ENCODE measurements around the gene SF3A2.

Gene SF3A2

DNA sequence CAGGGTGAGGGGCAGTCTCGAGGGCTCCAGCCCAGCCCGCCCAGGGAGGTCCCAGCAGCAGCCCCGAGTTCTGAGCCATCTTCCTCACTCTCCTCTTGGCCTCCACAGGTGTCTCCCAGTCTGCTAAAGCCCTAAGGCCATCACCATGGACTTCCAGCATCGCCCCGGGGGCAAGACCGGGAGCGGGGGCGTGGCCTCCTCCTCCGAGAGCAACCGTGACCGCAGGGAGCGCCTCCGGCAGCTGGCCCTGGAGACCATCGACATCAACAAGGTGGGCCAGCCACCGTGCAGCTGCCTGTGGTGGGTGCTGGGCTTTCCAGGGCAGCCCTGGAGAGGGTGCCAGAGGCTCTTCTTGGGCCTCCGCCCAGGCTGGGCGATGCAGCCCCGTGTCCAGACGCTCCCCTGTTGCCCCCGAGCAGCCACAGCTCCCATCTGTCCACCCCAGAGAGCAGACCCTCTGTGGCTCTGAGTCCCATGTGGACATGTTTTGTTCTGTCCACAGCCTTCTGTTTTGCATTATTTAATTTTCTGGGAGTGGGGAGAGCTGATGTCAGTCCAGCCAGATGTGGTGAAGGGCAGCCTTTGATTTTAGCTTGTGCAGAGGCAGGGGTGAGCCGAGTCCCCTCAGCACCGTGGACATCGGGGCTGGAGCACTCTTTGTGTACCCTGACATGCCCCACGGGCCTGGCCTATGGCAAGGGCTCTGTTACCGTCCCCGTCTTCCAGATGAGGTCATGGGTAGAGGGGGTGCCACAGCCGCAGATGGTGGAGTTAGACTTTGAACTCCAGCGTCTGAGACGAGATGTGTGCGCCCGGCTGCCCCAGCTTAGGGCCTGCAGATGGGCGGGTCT lies 6.9 kb downstream of the SF3A2 start:
- DNase-seq = no peak

GRCh38 chr19:2244125-2244411 lies 7.4 kb downstream of the SF3A2 start:
- DNase-seq = no peak

DNA sequence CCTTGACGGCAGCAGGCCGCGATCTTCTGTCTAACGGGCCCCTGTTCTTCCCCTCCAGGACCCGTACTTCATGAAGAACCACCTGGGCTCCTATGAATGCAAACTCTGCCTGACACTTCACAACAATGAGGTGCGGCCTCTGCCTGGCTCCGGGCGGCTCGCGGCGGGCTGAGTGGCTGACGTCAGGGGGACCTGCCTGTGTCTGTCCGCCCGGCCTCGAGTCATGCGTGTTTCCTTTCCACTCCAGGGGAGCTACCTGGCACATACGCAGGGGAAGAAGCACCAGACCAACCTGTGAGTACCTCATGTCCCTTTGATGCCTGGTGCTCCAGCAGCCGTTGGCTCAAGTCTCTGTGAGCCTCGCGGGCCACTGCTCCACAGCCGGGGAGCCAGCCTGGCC lies 7.9 kb downstream of the SF3A2 start:
- no peak for DNase-seq

DNA sequence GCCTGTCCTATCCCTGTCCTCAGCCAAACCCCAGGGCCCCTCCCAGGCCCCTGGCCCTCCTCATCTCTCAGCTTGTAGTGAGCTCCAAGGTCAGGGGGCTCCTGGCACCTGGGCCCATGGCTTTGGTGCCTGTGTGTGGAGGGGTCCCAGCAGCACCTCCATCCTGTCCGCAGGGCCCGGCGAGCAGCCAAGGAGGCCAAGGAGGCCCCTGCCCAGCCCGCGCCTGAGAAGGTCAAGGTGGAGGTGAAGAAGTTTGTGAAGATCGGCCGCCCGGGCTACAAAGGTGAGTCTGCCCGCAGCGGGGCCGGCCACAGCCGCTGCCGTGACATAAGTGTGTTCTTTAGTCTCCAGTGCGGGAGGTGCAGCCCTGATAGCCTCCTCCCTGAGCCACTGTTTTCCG lies 8.6 kb downstream of the SF3A2 start:
- DNase-seq = no peak

DNA sequence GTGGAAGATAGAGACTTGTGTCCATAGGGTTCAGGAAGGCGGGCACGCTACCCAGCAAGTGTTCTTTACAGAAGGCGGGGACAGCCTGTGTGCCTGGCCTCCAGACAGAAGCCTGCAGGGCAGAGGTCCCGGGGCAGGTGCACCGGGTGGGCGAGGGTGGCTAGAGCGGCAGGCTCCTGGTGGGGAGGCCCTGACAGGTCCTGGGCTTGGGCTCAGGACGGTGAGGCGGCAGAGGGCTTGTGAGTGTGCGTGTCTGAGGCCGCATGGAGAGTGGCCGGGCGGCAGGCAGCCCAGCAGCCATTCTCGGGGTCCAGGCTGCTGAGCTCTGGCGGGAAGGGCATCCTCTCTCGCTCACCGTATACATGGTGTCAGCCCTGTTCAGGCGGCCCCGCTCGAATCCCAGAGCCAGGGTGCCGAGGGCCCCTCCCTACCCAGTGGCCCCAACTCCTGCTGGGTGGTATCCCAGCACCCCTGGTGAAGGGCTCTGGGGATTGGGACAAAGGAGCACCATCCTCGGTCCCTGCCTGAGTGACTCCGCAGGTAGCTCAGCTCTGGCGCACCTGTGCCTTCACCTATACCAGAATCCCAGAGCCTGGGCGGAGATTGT lies 9.5 kb downstream of the SF3A2 start:
- DNase-seq = no peak

GRCh38 chr19:2246801-2247361 lies 10.3 kb downstream of the SF3A2 start:
- DNase-seq = no peak

DNA sequence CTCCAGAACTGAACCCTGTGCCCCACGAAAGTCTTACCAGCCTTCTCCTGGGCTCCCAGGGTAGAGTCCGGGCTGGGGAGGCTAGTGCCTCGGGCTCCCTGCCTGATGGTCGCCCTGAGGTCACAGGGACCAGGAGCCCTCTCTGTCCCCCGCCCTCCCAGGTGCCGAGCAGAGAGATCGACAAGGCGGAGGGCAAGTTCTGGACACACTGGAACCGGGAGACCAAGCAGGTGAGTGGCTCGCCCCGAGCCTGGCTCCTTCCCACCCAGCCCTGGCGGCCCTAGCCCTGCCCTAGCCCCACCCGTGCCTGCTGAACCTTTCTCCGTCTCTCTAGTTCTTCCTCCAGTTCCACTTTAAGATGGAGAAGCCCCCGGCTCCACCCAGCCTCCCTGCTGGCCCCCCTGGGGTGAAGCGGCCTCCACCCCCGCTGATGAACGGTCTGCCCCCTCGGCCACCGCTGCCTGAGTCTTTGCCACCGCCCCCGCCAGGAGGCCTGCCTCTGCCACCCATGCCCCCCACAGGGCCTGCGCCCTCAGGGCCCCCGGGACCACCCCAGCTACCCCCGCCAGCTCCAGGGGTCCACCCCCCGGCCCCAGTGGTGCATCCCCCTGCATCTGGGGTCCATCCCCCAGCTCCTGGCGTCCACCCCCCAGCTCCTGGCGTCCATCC lies 10.9 kb downstream of the SF3A2 start:
- DNase-seq = no peak

GRCh38 chr19:2248136-2249009 lies 11.7 kb downstream of the SF3A2 start:
- DNase-seq = no peak

GRCh38 chr19:2249010-2249866 lies 12.6 kb downstream of the SF3A2 start, which contains the start of gene AMH:
Gene AMH, plus strand, starts transcription at chr19:2249323. Its CDS starts 10 bp downstream, at chr19:2249333.
- DNase-seq = no peak

DNA sequence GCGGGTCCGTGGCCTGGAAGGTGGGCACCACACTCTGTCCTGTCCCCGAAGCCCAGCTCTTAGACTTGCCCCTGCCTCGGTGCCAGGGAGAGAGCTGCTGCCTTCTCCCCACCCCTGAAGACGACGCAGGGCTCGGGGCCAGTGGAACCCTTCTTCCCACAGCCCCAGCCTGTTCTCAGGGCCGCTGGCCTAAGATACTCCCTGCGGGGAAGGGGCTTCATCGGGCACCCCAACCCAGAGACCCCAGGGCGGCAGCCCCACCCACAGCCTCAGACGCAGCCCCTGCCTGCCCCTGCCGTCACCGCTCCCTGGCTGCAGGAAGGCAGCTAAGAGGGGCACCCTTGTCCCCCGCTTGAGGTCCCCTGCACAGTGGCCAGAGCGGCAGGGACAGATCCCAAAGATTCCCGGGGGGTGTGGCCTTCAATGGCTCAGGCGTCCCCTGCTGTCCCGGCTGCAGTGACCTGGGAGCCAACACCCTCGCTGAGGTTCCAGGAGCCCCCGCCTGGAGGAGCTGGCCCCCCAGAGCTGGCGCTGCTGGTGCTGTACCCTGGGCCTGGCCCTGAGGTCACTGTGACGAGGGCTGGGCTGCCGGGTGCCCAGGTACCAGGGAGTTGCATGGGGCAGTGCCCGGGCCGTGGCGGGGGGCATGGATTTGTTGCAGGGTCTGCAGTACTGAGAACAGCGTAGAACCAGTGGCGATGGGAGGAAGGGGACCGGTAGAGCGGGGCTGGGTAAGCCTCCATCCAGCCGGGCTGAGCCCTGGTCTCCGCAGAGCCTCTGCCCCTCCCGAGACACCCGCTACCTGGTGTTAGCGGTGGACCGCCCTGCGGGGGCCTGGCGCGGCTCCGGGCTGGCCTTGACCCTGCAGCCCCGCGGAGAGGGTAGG lies 13.5 kb downstream of the SF3A2 start:
- DNase-seq = no peak

GRCh38 chr19:2250766-2251105 lies 14.1 kb downstream of the SF3A2 start:
- no peak for DNase-seq

DNA sequence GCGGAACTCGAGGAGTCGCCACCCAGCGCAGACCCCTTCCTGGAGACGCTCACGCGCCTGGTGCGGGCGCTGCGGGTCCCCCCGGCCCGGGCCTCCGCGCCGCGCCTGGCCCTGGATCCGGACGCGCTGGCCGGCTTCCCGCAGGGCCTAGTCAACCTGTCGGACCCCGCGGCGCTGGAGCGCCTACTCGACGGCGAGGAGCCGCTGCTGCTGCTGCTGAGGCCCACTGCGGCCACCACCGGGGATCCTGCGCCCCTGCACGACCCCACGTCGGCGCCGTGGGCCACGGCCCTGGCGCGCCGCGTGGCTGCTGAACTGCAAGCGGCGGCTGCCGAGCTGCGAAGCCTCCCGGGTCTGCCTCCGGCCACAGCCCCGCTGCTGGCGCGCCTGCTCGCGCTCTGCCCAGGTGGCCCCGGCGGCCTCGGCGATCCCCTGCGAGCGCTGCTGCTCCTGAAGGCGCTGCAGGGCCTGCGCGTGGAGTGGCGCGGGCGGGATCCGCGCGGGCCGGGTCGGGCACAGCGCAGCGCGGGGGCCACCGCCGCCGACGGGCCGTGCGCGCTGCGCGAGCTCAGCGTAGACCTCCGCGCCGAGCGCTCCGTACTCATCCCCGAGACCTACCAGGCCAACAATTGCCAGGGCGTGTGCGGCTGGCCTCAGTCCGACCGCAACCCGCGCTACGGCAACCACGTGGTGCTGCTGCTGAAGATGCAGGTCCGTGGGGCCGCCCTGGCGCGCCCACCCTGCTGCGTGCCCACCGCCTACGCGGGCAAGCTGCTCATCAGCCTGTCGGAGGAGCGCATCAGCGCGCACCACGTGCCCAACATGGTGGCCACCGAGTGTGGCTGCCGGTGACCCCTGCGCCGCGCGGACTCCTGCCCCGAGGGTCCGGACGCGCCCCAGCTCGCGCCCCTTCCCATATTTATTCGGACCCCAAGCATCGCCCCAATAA lies 14.8 kb downstream of the SF3A2 start:
- DNase-seq = no peak

- no peak for DNase-seq
These were observed 15.6 kb downstream of the SF3A2 start for GRCh38 chr19:2252055-2252796.

DNA sequence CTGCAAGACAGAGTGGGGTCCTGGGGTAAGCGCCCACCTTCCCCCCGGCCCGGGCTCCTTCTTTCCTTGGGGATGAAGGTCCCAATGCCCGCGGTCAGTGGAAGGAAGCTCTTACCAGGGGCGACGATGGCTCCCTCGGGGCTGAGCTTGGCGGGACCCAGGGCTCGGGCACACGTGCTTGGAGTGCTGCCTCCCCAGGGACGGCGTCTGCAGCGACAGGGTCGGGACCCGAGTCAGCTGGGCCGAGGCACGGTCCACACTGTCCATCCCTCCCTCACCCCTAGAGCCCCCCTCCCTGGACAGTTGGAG lies 16.1 kb downstream of the SF3A2 start:
- DNase-seq = no peak

- DNase-seq = no peak
These were observed 16.8 kb downstream of the SF3A2 start for GRCh38 chr19:2253106-2254063.

- DNase-seq = no peak
These were observed 17.6 kb downstream of the SF3A2 start for GRCh38 chr19:2254064-2254872.
